ENCODE results near the gene VAV2. TPM values are rescaled to one million over a fixed set of nuclear protein-coding genes. Genes with fewer than 3 reads are reported as not detected.

Gene VAV2
- total RNA-seq, 2 donors from 2014 or later, result 7.0 to 7.3 TPM

GRCh38 chr9:133814586-133815208 is 177.4 kb downstream of the VAV2 start:
- no peaks in the 10 kb centered on the region for H3K27me3 Mint-ChIP-seq
- no peak for ATAC-seq (replicated peaks)
- H3K27ac Mint-ChIP-seq, result no peak overlapping the region
- H3K4me1 Mint-ChIP-seq, result no peaks in the 10 kb centered on the region
- no peaks in the 10 kb centered on the region for H3K9me3 Mint-ChIP-seq
- H3K36me3 Mint-ChIP-seq (ENCODE audit: low read depth), result no peaks in the 10 kb centered on the region
- no peak overlapping the region for H3K4me3 Mint-ChIP-seq

GRCh38 chr9:133813749-133814585 is 178.2 kb downstream of the VAV2 start:
- no peak for ATAC-seq (replicated peaks)
- Mint-ChIP-seq H3K27me3 (no peaks in the 10 kb centered on the region), H3K4me1 (no peaks in the 10 kb centered on the region), H3K36me3 (ENCODE audit: low read depth) (no peaks in the 10 kb centered on the region), H3K27ac (no peak overlapping the region), H3K4me3 (no peak overlapping the region), H3K9me3 (no peaks in the 10 kb centered on the region)

DNA sequence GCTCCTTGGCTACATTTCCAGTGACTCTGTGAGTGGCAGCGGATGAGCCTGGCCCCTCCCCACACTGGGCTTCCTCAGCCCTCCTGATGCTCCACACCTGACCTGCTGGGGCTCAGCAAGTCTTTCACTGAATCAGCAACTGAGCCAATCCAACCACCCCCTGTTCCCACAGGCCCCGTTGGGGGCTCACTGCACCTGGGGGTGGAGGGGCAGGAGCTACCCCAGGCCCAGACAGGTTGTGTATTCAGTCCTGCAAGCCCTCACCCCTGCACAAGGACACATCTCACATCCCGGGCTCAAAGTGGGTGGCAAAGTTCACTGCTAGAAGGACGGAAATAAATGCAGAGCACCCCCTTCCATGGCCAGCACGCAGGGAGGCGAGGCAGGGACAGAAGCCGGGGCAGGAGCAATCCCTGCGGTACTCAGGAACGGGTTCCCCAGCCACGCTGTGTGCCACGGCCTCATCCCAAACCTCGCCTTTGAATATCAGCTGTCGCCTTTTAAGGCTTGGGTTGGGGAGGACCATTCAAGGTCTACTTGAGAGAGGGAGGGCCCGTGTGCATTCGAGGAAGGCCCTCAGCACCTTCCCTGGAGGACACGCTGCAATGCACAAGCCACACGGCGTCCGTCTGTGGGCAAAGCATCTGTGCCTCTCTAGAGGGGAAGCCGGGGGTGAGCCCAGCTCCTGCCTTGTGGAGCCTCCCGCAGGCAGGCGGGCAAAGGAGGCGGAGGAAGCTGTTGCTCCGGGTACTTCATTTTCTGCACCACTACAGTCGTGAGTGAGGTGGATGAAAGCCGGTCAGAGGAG is 179.0 kb downstream of the VAV2 start:
- no peaks in the 10 kb centered on the region for H3K27me3 Mint-ChIP-seq
- H3K4me1 Mint-ChIP-seq, result no peaks in the 10 kb centered on the region
- H3K9me3 Mint-ChIP-seq, result no peaks in the 10 kb centered on the region
- ATAC-seq (replicated peaks), result no peak
- H3K36me3 Mint-ChIP-seq (ENCODE audit: low read depth), result no peaks in the 10 kb centered on the region
- no peak overlapping the region for H3K4me3 Mint-ChIP-seq
- H3K27ac Mint-ChIP-seq, result no peak overlapping the region

DNA sequence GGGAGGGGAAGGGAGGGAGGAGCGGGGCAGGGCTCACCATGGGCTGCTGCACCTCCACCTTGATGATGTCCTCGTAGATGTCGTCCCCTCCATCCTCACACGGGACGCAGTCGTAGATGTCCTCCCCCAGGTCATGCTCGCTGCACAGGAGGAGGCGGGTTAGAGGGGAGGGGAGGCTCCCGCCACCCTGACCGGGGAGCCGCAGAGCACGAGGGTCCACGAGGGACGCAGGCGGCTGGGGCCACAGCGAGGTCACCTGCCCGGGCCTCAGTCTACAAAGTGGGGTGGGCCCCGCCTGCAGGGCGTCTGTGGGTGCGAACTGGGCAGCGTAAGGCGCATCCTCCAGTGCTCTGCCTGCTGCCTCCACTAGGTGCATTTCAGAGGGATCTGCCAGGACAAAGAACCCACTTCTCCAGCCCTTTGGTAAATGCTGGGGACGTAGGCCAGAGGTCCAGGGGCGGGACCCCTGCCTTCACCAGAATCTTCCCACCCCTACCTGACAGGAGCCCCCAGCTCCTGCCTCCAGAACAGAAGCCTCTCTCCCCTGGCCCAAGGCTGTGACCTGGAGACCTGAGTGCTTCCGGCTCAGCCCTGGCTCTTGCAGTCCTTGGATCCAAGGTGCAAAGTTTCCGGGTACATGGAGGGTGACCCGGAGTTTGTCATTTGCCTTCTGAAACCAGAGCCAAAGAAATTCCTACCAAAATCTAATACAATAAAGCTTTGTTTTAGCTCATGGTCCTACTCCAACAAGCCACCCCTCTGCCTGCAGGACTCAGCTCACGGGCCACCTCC is 179.9 kb downstream of the VAV2 start:
- Mint-ChIP-seq H3K9me3 (no peaks in the 10 kb centered on the region), H3K27ac (no peak overlapping the region)

GRCh38 chr9:133811471-133811870 is 180.7 kb downstream of the VAV2 start:
- no peak for ATAC-seq (replicated peaks)
- H3K4me1 Mint-ChIP-seq, result no peaks in the 10 kb centered on the region
- H3K36me3 Mint-ChIP-seq (ENCODE audit: low read depth), result no peaks in the 10 kb centered on the region
- H3K9me3 Mint-ChIP-seq, result no peaks in the 10 kb centered on the region
- no peak overlapping the region for H3K27ac Mint-ChIP-seq
- H3K4me3 Mint-ChIP-seq, result no peak overlapping the region
- no peaks in the 10 kb centered on the region for H3K27me3 Mint-ChIP-seq

More for the DNA sequence above, 179.9 kb downstream of the VAV2 start:
- Mint-ChIP-seq H3K27me3 (no peaks in the 10 kb centered on the region), H3K36me3 (ENCODE audit: low read depth) (no peaks in the 10 kb centered on the region), H3K4me3 (no peak overlapping the region), H3K4me1 (no peaks in the 10 kb centered on the region)
- ATAC-seq (replicated peaks), result no peak

GRCh38 chr9:133810556-133811195 is 181.4 kb downstream of the VAV2 start:
- no peaks in the 10 kb centered on the region for H3K9me3 Mint-ChIP-seq
- H3K4me3 Mint-ChIP-seq, result no peak overlapping the region
- no peaks in the 10 kb centered on the region for H3K27me3 Mint-ChIP-seq
- H3K27ac Mint-ChIP-seq, result no peak overlapping the region
- H3K36me3 Mint-ChIP-seq (ENCODE audit: low read depth), result no peaks in the 10 kb centered on the region
- ATAC-seq (replicated peaks), result no peak
- H3K4me1 Mint-ChIP-seq, result no peaks in the 10 kb centered on the region

DNA sequence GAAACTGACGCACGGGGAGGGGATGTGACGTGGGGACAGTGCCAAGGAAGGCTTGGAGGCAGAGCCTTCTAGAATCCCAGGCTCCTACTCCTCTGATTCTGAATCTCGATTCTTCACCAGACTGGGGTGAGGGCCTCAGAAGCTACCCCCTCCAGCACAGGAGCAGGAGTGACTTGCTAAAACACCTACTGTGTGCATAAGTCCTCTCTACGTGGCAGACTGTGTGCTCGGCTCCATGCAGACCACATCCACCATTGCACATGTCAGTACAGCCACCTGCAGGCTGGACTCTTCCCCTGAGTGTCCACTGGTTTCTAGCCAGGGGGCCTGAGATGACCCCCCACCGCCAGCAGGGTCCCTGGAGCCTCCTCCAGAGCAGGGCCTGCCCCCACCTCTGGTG is 182.8 kb downstream of the VAV2 start:
- H3K36me3 Mint-ChIP-seq (ENCODE audit: low read depth), result no peaks in the 10 kb centered on the region
- ATAC-seq (replicated peaks), result no peak
- no peaks in the 10 kb centered on the region for H3K4me1 Mint-ChIP-seq
- H3K9me3 Mint-ChIP-seq, result no peaks in the 10 kb centered on the region
- H3K27me3 Mint-ChIP-seq, result no peaks in the 10 kb centered on the region
- no peak overlapping the region for H3K27ac Mint-ChIP-seq
- H3K4me3 Mint-ChIP-seq, result no peak overlapping the region

GRCh38 chr9:133807818-133808217 is 184.3 kb downstream of the VAV2 start:
- no peak for ATAC-seq (replicated peaks)
- Mint-ChIP-seq H3K4me3 (no peak overlapping the region), H3K4me1 (no peaks in the 10 kb centered on the region), H3K9me3 (no peaks in the 10 kb centered on the region), H3K27me3 (no peaks in the 10 kb centered on the region), H3K36me3 (ENCODE audit: low read depth) (no peaks in the 10 kb centered on the region), H3K27ac (no peak overlapping the region)

- Mint-ChIP-seq H3K4me1 (no peaks in the 10 kb centered on the region), H3K4me3 (no peak overlapping the region), H3K9me3 (no peaks in the 10 kb centered on the region), H3K27ac (no peak overlapping the region), H3K36me3 (ENCODE audit: low read depth) (no peaks in the 10 kb centered on the region), H3K27me3 (no peaks in the 10 kb centered on the region)
- no peak for ATAC-seq (replicated peaks)
Measured at GRCh38 chr9:133807037-133807436, 185.1 kb downstream of the VAV2 start.

GRCh38 chr9:133806623-133807010 is 185.5 kb downstream of the VAV2 start:
- Mint-ChIP-seq H3K27me3 (no peaks in the 10 kb centered on the region), H3K4me3 (no peak overlapping the region), H3K4me1 (no peaks in the 10 kb centered on the region), H3K9me3 (no peaks in the 10 kb centered on the region), H3K27ac (no peak overlapping the region), H3K36me3 (ENCODE audit: low read depth) (no peaks in the 10 kb centered on the region)
- no peak for ATAC-seq (replicated peaks)

- Mint-ChIP-seq H3K36me3 (ENCODE audit: low read depth) (no peaks in the 10 kb centered on the region), H3K9me3 (no peaks in the 10 kb centered on the region), H3K27me3 (no peaks in the 10 kb centered on the region), H3K27ac (no peak overlapping the region), H3K4me1 (no peaks in the 10 kb centered on the region), H3K4me3 (no peak overlapping the region)
- ATAC-seq (replicated peaks), result no peak
Measured at GRCh38 chr9:133805876-133806622, 186.1 kb downstream of the VAV2 start.

DNA sequence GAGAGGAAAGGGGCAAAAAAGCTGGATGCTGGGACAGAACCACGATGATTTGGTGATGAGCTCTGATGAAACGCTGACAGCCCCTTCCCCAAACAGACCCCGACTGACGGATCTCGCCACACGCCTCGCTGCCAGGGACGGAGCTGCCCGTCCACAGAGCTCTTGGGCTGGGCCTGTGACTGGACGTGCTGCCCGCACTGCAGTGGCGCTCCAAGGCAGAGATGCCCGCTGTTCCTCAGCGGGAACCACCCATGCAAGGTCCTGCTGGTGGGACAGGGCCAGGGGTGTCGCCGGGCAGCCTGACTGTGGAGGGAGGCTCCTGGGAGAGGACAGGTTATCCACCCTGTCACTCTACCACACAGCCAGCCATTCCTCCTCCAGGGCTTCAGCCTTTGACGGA is 187.9 kb downstream of the VAV2 start:
- Mint-ChIP-seq H3K27ac (no peak overlapping the region), H3K36me3 (ENCODE audit: low read depth) (no peaks in the 10 kb centered on the region), H3K4me1 (no peaks in the 10 kb centered on the region), H3K9me3 (no peaks in the 10 kb centered on the region), H3K27me3 (no peaks in the 10 kb centered on the region), H3K4me3 (no peak overlapping the region)
- no peak for ATAC-seq (replicated peaks)

- Mint-ChIP-seq H3K4me3 (no peak overlapping the region), H3K27ac (no peak overlapping the region), H3K9me3 (no peaks in the 10 kb centered on the region), H3K4me1 (no peaks in the 10 kb centered on the region), H3K36me3 (ENCODE audit: low read depth) (no peaks in the 10 kb centered on the region), H3K27me3 (no peaks in the 10 kb centered on the region)
- no peak for ATAC-seq (replicated peaks)
Measured at GRCh38 chr9:133803745-133804144, 188.4 kb downstream of the VAV2 start.
